Nephron progenitor cell (in vitro differentiated cells): ENCODE results near the gene PDK4.

Experiments used
- DNase-seq: peaks from one replicate; pipeline ENCODE4 v3.0.0; 2021
- H3K27ac Mint-ChIP-seq: 2 replicates; pipeline ENCODE4 v1.8.0; 2021; ENCODE audit warnings: mild to moderate bottlenecking, moderate library complexity, mixed read lengths
- H3K27me3 Mint-ChIP-seq: 2 replicates; pipeline ENCODE4 v1.8.0; 2021; ENCODE audit warnings: mild to moderate bottlenecking, low read depth, mixed read lengths; ENCODE audit not compliant: poor library complexity
- H3K36me3 Mint-ChIP-seq: 2 replicates; pipeline ENCODE4 v1.8.0; 2021; ENCODE audit warnings: low read depth, mixed read lengths
- H3K4me1 Mint-ChIP-seq: 2 replicates; pipeline ENCODE4 v1.8.0; 2021; ENCODE audit warnings: mixed read lengths
- H3K4me3 Mint-ChIP-seq: 2 replicates; pipeline ENCODE4 v1.8.0; 2021; ENCODE audit warnings: mild to moderate bottlenecking, moderate library complexity, mixed read lengths
- H3K9me3 Mint-ChIP-seq: 2 replicates; pipeline ENCODE4 v1.8.0; 2021; ENCODE audit warnings: mild to moderate bottlenecking, moderate library complexity, mixed read lengths
- TF ChIP-seq, protein P1 (sequence below): fragments of 200-600 bp; sonication (generic); IDR thresholded peaks from 2 replicates; pipeline ENCODE4 v1.5.0; 2021; ENCODE audit warnings: antibody characterized with exemption

Gene PDK4

GRCh38 chr7:95579318-95579717, 17.0 kb downstream of the PDK4 start:
- no peaks in the 10 kb centered on the region for H3K27me3 Mint-ChIP-seq
- peaks cover 10% of the 10 kb centered on the region for H3K4me1 Mint-ChIP-seq
- peaks cover 6% of the 10 kb centered on the region for H3K9me3 Mint-ChIP-seq
- H3K27ac Mint-ChIP-seq, result no peak overlapping the region
- H3K36me3 Mint-ChIP-seq, result no peaks in the 10 kb centered on the region
- DNase-seq, result no peak
- H3K4me3 Mint-ChIP-seq, result no peak overlapping the region
- TF ChIP-seq, protein P1, sequence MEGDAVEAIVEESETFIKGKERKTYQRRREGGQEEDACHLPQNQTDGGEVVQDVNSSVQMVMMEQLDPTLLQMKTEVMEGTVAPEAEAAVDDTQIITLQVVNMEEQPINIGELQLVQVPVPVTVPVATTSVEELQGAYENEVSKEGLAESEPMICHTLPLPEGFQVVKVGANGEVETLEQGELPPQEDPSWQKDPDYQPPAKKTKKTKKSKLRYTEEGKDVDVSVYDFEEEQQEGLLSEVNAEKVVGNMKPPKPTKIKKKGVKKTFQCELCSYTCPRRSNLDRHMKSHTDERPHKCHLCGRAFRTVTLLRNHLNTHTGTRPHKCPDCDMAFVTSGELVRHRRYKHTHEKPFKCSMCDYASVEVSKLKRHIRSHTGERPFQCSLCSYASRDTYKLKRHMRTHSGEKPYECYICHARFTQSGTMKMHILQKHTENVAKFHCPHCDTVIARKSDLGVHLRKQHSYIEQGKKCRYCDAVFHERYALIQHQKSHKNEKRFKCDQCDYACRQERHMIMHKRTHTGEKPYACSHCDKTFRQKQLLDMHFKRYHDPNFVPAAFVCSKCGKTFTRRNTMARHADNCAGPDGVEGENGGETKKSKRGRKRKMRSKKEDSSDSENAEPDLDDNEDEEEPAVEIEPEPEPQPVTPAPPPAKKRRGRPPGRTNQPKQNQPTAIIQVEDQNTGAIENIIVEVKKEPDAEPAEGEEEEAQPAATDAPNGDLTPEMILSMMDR, result no peak

GRCh38 chr7:95578299-95578855, 17.9 kb downstream of the PDK4 start:
- no peak for DNase-seq
- H3K9me3 Mint-ChIP-seq, result peaks cover 6% of the 10 kb centered on the region
- H3K27ac Mint-ChIP-seq, result no peak overlapping the region
- no peaks in the 10 kb centered on the region for H3K27me3 Mint-ChIP-seq
- TF ChIP-seq, protein P1, result no peak
- no peaks in the 10 kb centered on the region for H3K36me3 Mint-ChIP-seq
- H3K4me1 Mint-ChIP-seq, result peaks cover 10% of the 10 kb centered on the region
- H3K4me3 Mint-ChIP-seq, result no peak overlapping the region

- Mint-ChIP-seq H3K9me3 (peaks cover 13% of the 10 kb centered on the region), H3K4me3 (no peak overlapping the region), H3K27me3 (no peaks in the 10 kb centered on the region), H3K4me1 (peaks cover 10% of the 10 kb centered on the region), H3K27ac (peak overlapping the region; percentile 70), H3K36me3 (no peaks in the 10 kb centered on the region)
- TF ChIP-seq, protein P1, result no peak
- no peak for DNase-seq
Observed at GRCh38 chr7:95577137-95577536, 19.2 kb downstream of the PDK4 start.

- no peaks in the 10 kb centered on the region for H3K36me3 Mint-ChIP-seq
- H3K27ac Mint-ChIP-seq, result no peak overlapping the region
- DNase-seq, result no peak
- H3K4me3 Mint-ChIP-seq, result no peak overlapping the region
- peaks cover under 1% of the 10 kb centered on the region for H3K27me3 Mint-ChIP-seq
- H3K9me3 Mint-ChIP-seq, result peaks cover 16% of the 10 kb centered on the region
- TF ChIP-seq, protein P1, result no peak
- no peaks in the 10 kb centered on the region for H3K4me1 Mint-ChIP-seq
Observed at GRCh38 chr7:95569720-95570119, 26.6 kb downstream of the PDK4 start.

DNA sequence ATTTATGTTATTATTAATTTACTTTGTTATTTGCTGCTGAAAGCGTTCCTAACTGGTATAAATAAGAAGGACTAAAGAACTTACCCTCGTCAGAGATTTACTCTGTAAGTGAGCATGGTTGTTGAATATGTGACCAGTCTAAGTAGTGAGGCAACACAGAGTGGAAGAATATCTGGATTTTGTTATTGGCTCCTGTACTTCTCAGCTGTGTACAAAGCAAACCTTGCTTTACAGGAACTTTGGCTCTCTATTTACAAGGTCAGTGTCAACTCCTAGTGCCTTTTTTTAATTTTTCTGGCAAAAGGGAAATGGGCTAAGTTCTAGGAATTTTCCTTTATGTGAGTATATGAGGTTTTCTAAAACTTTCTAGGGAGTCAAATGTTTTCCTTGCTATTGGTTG, 35.6 kb downstream of the PDK4 start:
- Mint-ChIP-seq H3K36me3 (no peaks in the 10 kb centered on the region), H3K4me3 (no peak overlapping the region), H3K4me1 (no peaks in the 10 kb centered on the region), H3K27me3 (peaks cover 3% of the 10 kb centered on the region), H3K9me3 (peaks cover 6% of the 10 kb centered on the region), H3K27ac (no peak overlapping the region)
- no peak for DNase-seq
- TF ChIP-seq, protein P1, result no peak

DNA sequence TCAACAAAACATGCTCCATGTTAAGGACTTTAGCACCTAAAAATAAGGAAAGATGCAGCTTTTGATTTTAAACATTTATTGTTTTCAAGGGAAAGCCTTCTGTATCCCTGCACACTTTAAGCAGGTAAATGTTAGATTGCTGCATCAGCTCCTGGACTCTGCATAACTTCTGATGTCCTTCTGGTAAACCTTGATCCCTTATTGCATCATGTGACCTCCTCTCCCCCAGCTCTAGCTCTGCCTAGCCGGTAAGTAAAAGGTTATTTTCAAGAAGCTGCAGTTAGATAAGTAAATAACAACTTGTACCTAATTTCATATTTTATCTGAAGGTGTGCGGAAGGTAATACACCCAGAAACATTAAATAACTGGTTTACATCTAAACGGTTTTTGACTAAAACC, 37.5 kb downstream of the PDK4 start:
- H3K9me3 Mint-ChIP-seq, result peaks cover 6% of the 10 kb centered on the region
- H3K36me3 Mint-ChIP-seq, result no peaks in the 10 kb centered on the region
- no peak overlapping the region for H3K4me3 Mint-ChIP-seq
- DNase-seq, result no peak
- H3K27ac Mint-ChIP-seq, result no peak overlapping the region
- TF ChIP-seq, protein P1, result no peak
- peaks cover 4% of the 10 kb centered on the region for H3K4me1 Mint-ChIP-seq
- no peaks in the 10 kb centered on the region for H3K27me3 Mint-ChIP-seq
